B cell (primary cell): ENCODE measurements around the gene SCGB1C2. TPM values are rescaled to one million over a fixed set of nuclear protein-coding genes. Genes with fewer than 3 reads are reported as not detected.

Experiments
- ATAC-seq: fragments of 200-7000 bp; cut with Tn5 transposase; one replicate; pipeline ENCODE4 v1.10.0; 2021; ENCODE audit warnings: low read depth, mild to moderate bottlenecking, moderate number of reproducible peaks, moderate library complexity
- CTCF ChIA-PET: fragments of 350-600 bp; sonication (Branson Sonifier 250); formaldehyde crosslinking; loops from one replicate; lab custom pipeline; 2021; ENCODE audit warnings: antibody characterized with exemption, inconsistent platforms; lab: Charles Lee
- POLR2A ChIA-PET: fragments of 350-600 bp; sonication (Branson Sonifier 250); formaldehyde crosslinking; loops from one replicate; lab custom pipeline; 2021; ENCODE audit warnings: antibody characterized with exemption; lab: Charles Lee
- DNase-seq: peaks from one replicate; pipeline ENCODE4 v3.0.0; 2013
- H2AFZ ChIP-seq: 2 replicates; pipeline ENCODE4 v1.6.1; 2012; ENCODE audit warnings: mild to moderate bottlenecking, low read depth, low read length; ENCODE audit not compliant: insufficient read depth, poor library complexity, severe bottlenecking
- H3K27ac ChIP-seq, 2 donors: 1 replicate in 1 of 2; 2 replicates in 1 of 2; pipeline ENCODE4 v1.5.1; 2012 to 2013; ENCODE audit warnings: low read length in 2 of 2, mild to moderate bottlenecking in 2 of 2, moderate library complexity in 1 of 2
- H3K27me3 ChIP-seq, 4 experiments: fragments of 200-600 bp in 1 of 4; sonication (generic) in 1 of 4; replicated peaks in 1 of 4; 1 replicate in 2 of 4; 2 replicates in 2 of 4; pipeline versions ENCODE4 v1.6.1 to v1.7.0; 2013 to 2016; ENCODE audit warnings: low read length in 3 of 4, mild to moderate bottlenecking in 2 of 4, mixed read lengths in 1 of 4, moderate library complexity in 1 of 4; ENCODE audit not compliant: insufficient read depth in 4 of 4, control insufficient read depth in 3 of 4; ENCODE audit errors: control extremely low read depth in 1 of 4
- H3K36me3 ChIP-seq, 2 experiments: replicated peaks in 1 of 2; 1 replicate in 1 of 2; 2 replicates in 1 of 2; pipeline versions ENCODE4 v1.6.1 to v1.7.1; 2013; ENCODE audit warnings: low read length in 1 of 2; ENCODE audit not compliant: insufficient read depth in 2 of 2, control insufficient read depth in 1 of 2; ENCODE audit errors: control extremely low read depth in 1 of 2, extremely low read depth in 1 of 2
- H3K4me1 ChIP-seq, 2 donors: fragments of 200-600 bp in 1 of 2; sonication (generic) in 1 of 2; 1 replicate in 1 of 2; 2 replicates in 1 of 2; pipeline versions ENCODE4 v1.5.1 to v1.6.1; 2013 to 2017; ENCODE audit warnings: low read length in 2 of 2; ENCODE audit not compliant: control insufficient read depth in 2 of 2, insufficient read depth in 2 of 2
- H3K4me2 ChIP-seq: replicated peaks from 2 replicates; pipeline ENCODE3; 2012; ENCODE audit warnings: mild to moderate bottlenecking, low read depth, low read length; ENCODE audit not compliant: poor library complexity, severe bottlenecking
- H3K4me3 ChIP-seq, 5 experiments: fragments of 200-600 bp in 1 of 5; sonication (generic) in 1 of 5; 1 replicate in 3 of 5; 2 replicates in 2 of 5; pipeline versions ENCODE4 v1.5.1 to v1.7.0; 2011 to 2016; ENCODE audit warnings: low read length in 4 of 5, mild to moderate bottlenecking in 4 of 5, low read depth in 2 of 5, control low read depth in 1 of 5, moderate library complexity in 1 of 5; ENCODE audit not compliant: insufficient read depth in 1 of 5; ENCODE audit errors: control extremely low read depth in 1 of 5, extremely low read depth in 1 of 5
- H3K79me2 ChIP-seq: fragments of 200-600 bp; sonication (generic); one replicate; pipeline ENCODE4 v1.6.0; 2016; ENCODE audit warnings: low read length; ENCODE audit not compliant: control insufficient read depth, insufficient read depth
- H3K9ac ChIP-seq: fragments of 200-600 bp; sonication (generic); 2 replicates; pipeline ENCODE4 v1.6.1; 2017; ENCODE audit warnings: mild to moderate bottlenecking, low read length, moderate library complexity
- H3K9me3 ChIP-seq, 3 donors: one replicate each; pipeline versions ENCODE4 v1.6.1 to v1.7.1; 2013; ENCODE audit warnings: low read length in 2 of 3; ENCODE audit not compliant: control insufficient read depth in 2 of 3, insufficient read depth in 1 of 3; ENCODE audit errors: control extremely low read depth in 1 of 3
- H4K20me1 ChIP-seq: 2 replicates; pipeline ENCODE4 v1.6.0; 2012; ENCODE audit warnings: mild to moderate bottlenecking, low read length; ENCODE audit not compliant: insufficient read depth, control insufficient read depth, poor library complexity, severe bottlenecking
- H3K27ac Mint-ChIP-seq: one replicate; pipeline ENCODE4 v1.8.0; 2021; ENCODE audit warnings: mixed read lengths
- H3K27me3 Mint-ChIP-seq: one replicate; pipeline ENCODE4 v1.8.0; 2021; ENCODE audit warnings: mixed read lengths
- H3K4me1 Mint-ChIP-seq: one replicate; pipeline ENCODE4 v1.8.0; 2021; ENCODE audit warnings: mixed read lengths
- H3K4me3 Mint-ChIP-seq: one replicate; pipeline ENCODE4 v1.8.0; 2021; ENCODE audit warnings: mixed read lengths
- H3K9me3 Mint-ChIP-seq: one replicate; pipeline ENCODE4 v1.8.0; 2022; ENCODE audit warnings: mixed read lengths; ENCODE audit not compliant: insufficient read depth
- EZH2 ChIP-seq: IDR thresholded peaks from 2 replicates; pipeline ENCODE4 v1.6.1; 2012; ENCODE audit warnings: borderline replicate concordance, low read depth, mild to moderate bottlenecking, moderate library complexity, low read length; ENCODE audit not compliant: insufficient read depth, poor library complexity, severe bottlenecking
- WGBS: methylation state at CpG from one replicate; pipeline ENCODE4 v1.1.5; 2013; ENCODE audit warnings: missing lambda C conversion rate; ENCODE audit not compliant: insufficient coverage; 5-methylcytosine and 5-hydroxymethylcytosine counted together
- intact Hi-C: fragments of 100-400 bp; cut with micrococcal nuclease; formaldehyde crosslinking; loops from one replicate; pipeline ENCODE4 v1.10.0; 2022
- polyA plus RNA-seq: library from polyadenylated mRNA; depleted of rRNA; stranded (reverse); fragments of >200 nt; gene quantifications from 2 replicates; pipeline ENCODE4 v1.2.3, GENCODE V29; 2012
- total RNA-seq, 2 donors: library from RNA; stranded (reverse); fragments of 120-200 nt in 1 of 2; gene quantifications; 1 replicate in 1 of 2; 2 replicates in 1 of 2; pipeline versions ENCODE4 v1.2.3 to v1.2.4, GENCODE V29; 2013 to 2022
- TF ChIP-seq, protein P1 (sequence below): fragments of 200-600 bp; IDR thresholded peaks from one replicate; pipeline ENCODE4 v1.8.0; 2022; ENCODE audit warnings: antibody characterized with exemption, mild to moderate bottlenecking

Gene SCGB1C2
- total and polyA plus RNA-seq, 2 donors (not counting 1 experiment from before 2014, with no cell fraction given): not detected

DNA sequence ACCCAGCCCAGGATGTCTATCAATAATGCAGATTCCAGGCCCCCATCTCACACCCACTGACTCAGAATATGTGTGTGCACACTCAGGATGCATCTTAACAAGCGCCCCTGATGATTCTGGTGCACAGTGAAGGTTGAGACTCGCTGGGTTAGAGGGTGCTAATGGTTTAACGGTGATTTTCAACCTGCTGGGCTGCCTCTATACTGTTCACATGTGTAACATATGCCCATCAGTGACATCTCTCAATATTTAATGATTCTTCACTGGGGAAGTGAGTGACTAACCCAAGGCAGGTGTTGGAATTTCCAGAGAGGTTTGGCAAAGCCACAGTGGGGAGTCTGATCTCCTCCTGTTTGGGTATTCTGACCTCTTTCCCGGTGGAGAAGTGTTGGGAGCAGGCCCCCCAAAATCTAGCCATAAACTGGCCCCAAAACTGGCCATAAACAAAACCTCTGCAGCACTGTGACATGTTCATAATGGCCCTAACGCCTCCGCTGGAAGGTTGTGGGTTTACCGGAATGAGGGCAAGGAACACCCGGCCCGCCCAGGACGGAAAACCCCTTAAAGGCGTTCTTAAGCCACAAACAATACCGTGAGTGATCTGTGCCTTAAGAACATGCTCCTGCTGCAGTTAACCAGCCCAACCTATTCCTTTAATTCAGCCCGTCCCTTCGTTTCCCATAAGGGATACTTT is 48.2 kb downstream of the SCGB1C2 start:
- Mint-ChIP-seq H3K9me3 (no peaks in the 10 kb centered on the region), H3K4me3 (no peak overlapping the region), H3K4me1 (peaks cover 5% of the 10 kb centered on the region), H3K27ac (no peak overlapping the region), H3K27me3 (peaks cover 45% of the 10 kb centered on the region)
- Histone ChIP-seq H3K27ac (no peak overlapping the region), H3K36me3 (no peaks in the 10 kb centered on the region), H3K27me3 (peaks cover 0 to 26% (median 2%) of the 10 kb centered on the region in 4 experiments), H4K20me1 (no peaks in the 10 kb centered on the region), H3K4me3 (no peak overlapping the region), H3K9ac (no peak overlapping the region), H3K79me2 (no peaks in the 10 kb centered on the region), H3K9me3 (no peaks in the 10 kb centered on the region), H3K4me2 (no peak overlapping the region), H2AFZ (no peak overlapping the region), H3K4me1 (no peaks in the 10 kb centered on the region)
- no peak for ATAC-seq
- ChIA-PET CTCF (no interaction called here), POLR2A (no interaction called here)
- DNase-seq: no peak
- TF ChIP-seq, protein P1, sequence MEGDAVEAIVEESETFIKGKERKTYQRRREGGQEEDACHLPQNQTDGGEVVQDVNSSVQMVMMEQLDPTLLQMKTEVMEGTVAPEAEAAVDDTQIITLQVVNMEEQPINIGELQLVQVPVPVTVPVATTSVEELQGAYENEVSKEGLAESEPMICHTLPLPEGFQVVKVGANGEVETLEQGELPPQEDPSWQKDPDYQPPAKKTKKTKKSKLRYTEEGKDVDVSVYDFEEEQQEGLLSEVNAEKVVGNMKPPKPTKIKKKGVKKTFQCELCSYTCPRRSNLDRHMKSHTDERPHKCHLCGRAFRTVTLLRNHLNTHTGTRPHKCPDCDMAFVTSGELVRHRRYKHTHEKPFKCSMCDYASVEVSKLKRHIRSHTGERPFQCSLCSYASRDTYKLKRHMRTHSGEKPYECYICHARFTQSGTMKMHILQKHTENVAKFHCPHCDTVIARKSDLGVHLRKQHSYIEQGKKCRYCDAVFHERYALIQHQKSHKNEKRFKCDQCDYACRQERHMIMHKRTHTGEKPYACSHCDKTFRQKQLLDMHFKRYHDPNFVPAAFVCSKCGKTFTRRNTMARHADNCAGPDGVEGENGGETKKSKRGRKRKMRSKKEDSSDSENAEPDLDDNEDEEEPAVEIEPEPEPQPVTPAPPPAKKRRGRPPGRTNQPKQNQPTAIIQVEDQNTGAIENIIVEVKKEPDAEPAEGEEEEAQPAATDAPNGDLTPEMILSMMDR: no peak
- no peak for TF ChIP-seq EZH2
- intact Hi-C loops: no loop called here
- WGBS: 68% methylated on average over 7 of the region's 14 CpGs

DNA sequence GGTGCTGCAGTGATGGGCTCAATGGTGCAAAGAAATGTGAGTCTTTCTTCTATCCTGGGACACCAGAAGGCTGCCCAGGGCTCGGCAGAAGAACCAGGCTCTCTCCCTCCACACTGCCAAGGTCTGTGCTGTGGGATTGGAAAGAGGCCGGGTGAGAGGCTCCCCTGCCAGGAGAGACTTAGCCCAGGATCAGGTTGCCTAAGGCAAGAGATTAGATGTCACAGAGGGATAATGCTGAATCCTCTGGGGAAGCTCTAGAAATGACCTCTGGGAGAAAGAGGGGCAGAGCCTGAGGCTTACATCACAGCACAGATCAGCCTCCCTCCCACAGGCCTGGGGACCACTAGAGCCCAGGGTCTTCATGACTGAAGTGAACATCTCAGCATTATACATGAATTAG is 49.8 kb downstream of the SCGB1C2 start:
- no CpG with 5 or more reads among the region's 2 CpGs for WGBS
- Mint-ChIP-seq H3K9me3 (no peaks in the 10 kb centered on the region), H3K27ac (no peak overlapping the region), H3K4me3 (no peak overlapping the region), H3K27me3 (peaks cover 41% of the 10 kb centered on the region), H3K4me1 (peaks cover 2% of the 10 kb centered on the region)
- Histone ChIP-seq H3K4me3 (no peak overlapping the region), H3K27ac (no peak overlapping the region), H3K9me3 (no peaks in the 10 kb centered on the region), H3K36me3 (no peaks in the 10 kb centered on the region), H3K4me2 (no peak overlapping the region), H3K79me2 (no peaks in the 10 kb centered on the region), H3K9ac (no peak overlapping the region), H3K27me3 (peaks cover 0 to 22% (median under 1%) of the 10 kb centered on the region in 4 experiments), H2AFZ (no peak overlapping the region), H3K4me1 (no peaks in the 10 kb centered on the region), H4K20me1 (no peaks in the 10 kb centered on the region)
- intact Hi-C loops: no loop called here
- ATAC-seq (no peak), DNase-seq (no peak)
- CTCF ChIA-PET: no interaction called here
- POLR2A ChIA-PET: no interaction called here
- no peak for TF ChIP-seq EZH2
- TF ChIP-seq, protein P1: no peak
